Limb (tissue), 2 donors: ENCODE measurements around the gene PVRIG.
"Not testable (repeated sequence)": the region's sequence is repeated elsewhere in the genome, so short reads cannot be mapped to it uniquely, and the experiment has no call there.

ENCODE experiments used
- DNase-seq, 2 donors: peaks; one replicate each; pipeline ENCODE4 v3.0.0-alpha.2; 2016; ENCODE audit errors: extremely low spot score in 2 of 2

Gene PVRIG

GRCh38 chr7:100219801-100220585 lies at the start of gene PVRIG:
PVRIG (plus strand) TSS chr7:100219949; CDS start chr7:100219971, 22 bp downstream.
- DNase-seq: not testable (repeated sequence)

DNA sequence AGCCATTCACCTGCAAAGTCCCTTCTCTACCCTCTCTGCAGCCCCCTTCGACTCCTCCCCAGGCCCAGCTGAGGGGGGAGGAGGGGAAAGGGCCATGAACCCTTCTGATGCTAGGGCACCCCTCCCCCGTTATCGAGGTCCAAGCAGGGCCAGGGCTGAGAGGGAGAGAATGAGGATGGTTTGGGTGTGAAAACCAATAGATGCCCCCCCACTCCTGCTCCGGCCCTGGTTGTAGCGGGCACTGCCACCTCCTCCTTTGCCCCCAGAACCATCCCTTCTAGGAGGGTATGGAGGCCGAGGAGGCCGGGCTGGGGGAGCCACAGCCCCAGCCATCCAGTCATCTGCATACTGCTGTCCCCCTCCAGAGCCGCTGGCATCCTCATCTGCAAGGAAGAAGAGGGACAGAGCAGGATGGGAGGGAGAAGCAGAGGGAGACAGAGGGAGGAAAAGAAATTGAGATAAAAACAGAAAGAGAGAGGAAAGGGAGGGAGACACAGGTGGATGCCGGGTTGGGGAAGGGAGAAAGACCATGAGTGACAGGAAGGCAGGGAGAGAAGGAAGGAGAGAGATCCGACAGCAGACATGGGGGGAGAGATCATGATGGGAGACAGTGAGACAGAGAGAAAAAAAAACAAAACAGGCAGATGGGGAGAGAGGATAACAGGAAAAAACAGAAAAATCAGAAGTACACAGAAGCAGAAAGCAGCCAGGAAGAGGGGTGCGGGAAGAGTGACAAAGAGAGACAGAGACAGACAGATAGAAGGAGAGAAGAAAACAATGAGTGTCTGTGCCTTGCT lies 49.5 kb upstream of the PVRIG start:
- no peak for DNase-seq

GRCh38 chr7:100171087-100171681 lies 48.6 kb upstream of the PVRIG start:
- peak in 1 of 2 donors; percentile 55 for DNase-seq

DNA sequence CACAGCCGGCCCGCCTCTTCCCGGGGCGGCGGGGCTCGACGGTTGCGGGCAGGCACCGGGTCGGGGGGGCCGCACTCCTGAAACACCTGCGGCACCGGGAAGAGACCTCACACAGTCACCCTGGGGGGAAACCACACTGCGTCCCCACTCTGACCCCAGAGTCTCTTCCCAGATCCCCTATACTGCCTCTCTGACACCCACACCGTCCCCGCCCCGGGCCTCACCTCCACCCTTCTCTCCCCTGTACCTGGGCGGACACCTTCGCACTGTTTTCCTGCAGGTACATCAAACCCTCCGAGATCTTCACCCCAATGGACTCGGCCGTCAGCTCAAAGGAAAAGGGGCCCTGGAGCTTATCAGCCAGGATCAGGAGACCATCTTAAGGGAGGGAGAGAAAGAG lies 47.9 kb upstream of the PVRIG start:
- no peak for DNase-seq

DNA sequence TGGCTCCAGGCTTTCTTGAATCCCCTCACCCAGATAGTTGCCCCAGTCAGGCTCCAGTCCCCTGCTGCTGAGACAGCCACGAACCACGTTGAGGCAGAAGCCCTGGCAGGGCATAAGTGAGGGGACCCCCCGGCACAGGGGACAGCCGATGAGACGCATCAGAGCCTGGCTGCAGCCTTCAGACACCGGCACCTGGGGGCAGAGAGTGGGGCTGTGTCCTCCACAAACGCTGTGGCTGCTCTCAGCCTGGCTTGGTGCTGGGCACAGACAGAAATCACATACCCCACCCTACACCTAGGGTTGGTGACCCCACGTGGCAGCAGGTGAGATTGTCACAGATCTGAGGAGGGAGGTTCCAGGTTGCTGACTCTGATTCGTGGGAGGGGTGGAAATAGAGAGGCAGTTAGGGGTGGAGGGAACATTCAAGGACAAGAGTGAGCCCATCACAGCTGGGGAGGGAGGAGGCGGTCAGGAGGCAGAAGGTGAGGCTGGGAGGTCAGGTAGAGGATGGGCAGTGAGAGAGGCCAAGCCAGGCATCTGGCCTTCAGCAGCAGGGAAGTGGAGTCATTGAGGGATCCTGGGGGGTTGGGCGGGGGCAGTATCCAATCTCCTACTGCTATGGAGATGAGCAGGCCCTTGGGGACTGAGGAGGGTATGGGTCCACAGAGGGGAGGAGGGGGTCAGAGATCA lies 45.8 kb upstream of the PVRIG start:
- DNase-seq: no peak

DNA sequence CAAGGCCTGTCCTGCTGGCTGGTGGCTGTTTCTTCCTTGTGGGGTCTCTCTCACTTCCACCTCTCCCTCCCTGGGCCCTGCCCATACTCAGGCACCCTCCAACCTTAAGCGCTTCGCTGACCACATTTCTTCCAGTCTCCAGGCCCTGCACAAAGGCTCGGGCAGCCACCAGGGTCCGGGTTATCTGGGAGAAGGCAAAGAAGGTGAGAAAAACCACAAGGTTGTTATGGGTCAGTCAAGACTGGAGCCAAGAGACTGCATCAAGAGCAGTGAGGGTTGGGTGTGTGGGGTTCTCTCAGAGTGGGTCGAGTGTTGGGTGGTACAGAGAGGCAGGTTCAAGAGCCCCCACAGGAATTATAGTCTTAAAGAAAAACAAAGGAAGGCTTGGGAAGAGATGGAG lies 45.2 kb upstream of the PVRIG start:
- no peak for DNase-seq

DNA sequence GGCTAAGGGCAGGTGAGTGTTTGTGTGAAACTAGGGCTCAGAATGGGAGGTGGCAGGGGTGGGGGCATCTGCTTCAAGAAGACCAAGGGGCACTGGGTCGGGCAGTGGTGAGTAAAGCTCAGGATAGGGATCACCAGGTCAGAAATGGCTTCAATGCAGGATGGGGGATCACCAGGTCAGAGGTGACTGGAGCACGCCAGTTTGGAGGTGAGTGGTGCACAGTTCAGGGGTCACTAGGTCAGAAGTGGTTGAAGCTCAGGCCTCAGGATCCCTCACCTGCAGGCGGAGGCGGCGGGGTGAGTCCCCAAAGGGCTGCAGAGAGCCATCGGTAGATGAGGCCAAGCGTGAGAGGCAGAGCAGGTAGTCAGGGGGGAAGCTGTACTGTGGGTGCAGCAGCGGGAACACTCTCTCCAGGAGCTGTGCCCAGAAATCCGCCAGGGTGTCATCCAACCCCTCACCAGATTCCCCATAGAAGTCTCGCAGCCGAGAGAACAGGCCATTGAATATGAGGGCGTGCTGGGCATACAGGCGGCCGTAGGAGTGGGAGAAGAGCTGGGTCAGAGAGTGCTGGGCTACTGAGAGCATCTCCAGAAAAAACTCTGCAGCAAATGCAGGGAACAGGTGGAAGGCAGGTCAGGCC lies 44.3 kb upstream of the PVRIG start:
- no peak for DNase-seq

GRCh38 chr7:100176096-100177044 lies 43.4 kb upstream of the PVRIG start:
- no peak for DNase-seq

GRCh38 chr7:100177045-100178001 lies 42.4 kb upstream of the PVRIG start, which contains the start of the genes GPC2 and STAG3:
GPC2 (minus strand) TSS chr7:100177381; CDS start chr7:100177199, 182 bp downstream.
STAG3 (plus strand) TSS chr7:100177918; CDS start chr7:100180557, 2,639 bp downstream.
- peak; percentile 94 to 99 for DNase-seq

GRCh38 chr7:100180084-100180483 lies 39.7 kb upstream of the PVRIG start:
- not testable (repeated sequence) for DNase-seq

GRCh38 chr7:100182616-100183015 lies 37.1 kb upstream of the PVRIG start:
- DNase-seq: not testable (repeated sequence)

DNA sequence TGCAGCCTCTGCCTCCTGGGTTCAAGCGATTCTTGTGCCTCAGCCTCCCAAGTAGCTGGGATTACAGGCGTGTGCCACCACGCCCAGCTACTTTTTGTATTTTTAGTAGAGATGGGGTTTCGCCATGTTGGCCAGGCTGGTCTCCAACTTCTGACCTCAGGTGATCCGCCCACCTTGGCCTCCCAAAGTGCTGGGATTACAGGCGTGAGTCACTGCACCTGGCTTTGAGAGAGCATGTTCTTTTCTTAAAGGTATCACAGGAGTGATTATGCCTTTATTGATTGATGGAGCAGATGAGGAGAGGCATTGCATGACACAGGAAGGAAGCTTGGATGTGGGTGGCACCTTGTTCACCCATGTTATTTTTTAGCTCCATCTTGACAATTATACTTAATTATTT lies 36.7 kb upstream of the PVRIG start:
- DNase-seq: not testable (repeated sequence)

DNA sequence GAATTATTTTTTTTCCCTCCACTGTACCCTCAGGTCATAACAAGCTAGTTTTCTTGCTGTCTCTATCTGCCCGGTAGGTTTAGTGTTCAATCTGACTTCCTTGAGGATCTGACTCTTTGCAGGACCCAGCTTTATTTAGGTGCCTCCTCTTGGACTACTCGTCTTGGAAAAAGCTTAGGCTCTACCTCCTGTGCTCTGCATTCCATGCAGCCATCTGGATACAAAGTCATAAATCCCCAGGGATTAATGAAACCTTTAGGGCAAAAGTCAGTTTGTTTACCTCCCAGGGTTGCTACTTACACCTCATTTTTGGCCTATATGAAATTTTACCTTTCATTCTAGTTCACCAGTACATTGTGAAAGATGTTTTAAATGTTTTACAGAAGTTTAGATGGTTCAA lies 34.0 kb upstream of the PVRIG start:
- DNase-seq: no peak

- DNase-seq: no peak
Measured at GRCh38 chr7:100189061-100189460, 30.7 kb upstream of the PVRIG start.

GRCh38 chr7:100190048-100190711 lies 29.6 kb upstream of the PVRIG start:
- no peak for DNase-seq

DNA sequence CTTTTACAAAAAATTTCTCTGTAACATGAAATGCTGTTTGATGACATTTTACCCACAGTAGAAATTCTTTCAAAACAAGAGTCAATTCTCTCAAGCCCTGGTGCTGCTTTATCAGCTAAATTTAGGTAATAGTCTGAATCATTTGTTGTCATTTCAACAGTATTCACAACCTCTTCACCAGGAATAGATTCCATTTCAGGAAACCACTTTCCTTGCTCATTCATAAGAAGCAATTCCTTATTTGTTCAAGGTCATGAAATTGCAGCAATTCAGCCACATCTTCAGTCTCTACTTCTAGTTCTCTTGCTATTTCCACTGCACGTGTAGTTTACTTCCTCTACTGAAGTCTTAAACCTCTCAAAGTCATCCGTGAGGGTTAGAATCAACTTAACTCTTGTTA lies 28.0 kb upstream of the PVRIG start:
- DNase-seq: no peak

- DNase-seq: not testable (repeated sequence)
Measured at GRCh38 chr7:100192281-100192862, 27.4 kb upstream of the PVRIG start.

DNA sequence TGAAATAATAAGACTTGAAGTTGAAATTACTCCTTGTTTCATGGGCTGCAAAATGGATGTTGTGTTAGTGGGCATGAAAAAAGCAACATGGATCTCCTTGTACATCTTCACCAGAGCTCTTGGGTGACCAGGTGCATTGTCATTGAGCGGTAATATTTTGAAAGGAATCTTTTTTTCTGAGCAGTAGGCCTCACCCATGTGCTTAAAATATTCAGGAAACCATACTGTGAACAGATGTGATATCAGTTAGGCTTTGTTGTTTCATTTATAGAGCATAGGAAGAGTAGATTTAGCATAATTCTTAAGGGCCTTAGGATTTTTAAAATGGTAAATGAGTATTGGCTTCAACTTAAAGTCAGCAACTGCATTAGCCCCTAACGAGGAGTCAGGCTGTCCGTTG lies 26.8 kb upstream of the PVRIG start:
- no peak for DNase-seq
